Activated CD8-positive, alpha-beta memory T cell treated with anti-CD3 and anti-CD28 coated beads for 1 hour (primary cell): ENCODE measurements around the gene ATP4A.

ENCODE experiments used
- DNase-seq, 2 donors: peaks; one replicate each; pipeline ENCODE4 v3.0.0-alpha.2; 2020; ENCODE audit warnings: low read depth in 1 of 2; ENCODE audit errors: extremely low read depth in 1 of 2

The ATP4A gene

DNA sequence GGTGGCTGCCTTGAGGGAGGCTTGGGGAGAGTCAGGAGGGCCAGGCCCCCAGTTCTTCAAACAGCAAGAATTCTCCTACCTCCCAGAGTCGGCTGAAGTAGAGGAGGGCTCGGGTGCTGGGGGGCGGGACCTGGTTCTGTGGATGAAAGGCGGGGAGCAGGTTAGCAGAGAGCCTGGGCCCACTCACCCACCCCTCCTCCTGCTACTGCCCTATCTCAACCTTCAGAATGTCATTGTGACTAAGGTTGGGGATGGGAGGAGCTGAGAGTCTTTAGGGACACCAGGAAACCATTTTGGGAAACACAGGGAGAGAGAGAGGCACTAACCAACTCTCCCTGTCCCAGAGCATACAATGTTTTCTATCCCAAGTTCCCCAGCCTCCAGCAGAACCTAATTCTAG lies 60.7 kb downstream of the ATP4A start:
- no peak for DNase-seq

DNA sequence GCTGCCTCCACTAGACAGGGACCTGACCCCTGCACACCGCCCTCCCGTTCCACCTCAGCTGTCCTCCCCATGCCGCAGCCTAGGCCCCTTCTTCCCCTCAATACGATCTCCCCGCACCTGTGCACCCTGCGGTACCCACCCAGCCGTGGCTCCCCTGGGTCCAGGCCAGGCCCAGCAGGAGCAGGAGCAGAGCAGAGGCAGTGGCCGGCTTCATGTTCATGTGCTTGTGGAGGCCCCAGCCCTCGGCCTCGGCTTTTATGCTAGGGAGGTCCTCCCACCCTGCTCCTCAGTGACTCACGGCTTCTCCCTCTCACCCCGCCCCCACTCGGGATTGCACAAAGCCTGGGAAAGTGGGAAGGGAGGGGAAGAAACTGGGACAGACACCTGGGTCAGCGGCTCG lies 61.8 kb downstream of the ATP4A start:
- DNase-seq = no peak

DNA sequence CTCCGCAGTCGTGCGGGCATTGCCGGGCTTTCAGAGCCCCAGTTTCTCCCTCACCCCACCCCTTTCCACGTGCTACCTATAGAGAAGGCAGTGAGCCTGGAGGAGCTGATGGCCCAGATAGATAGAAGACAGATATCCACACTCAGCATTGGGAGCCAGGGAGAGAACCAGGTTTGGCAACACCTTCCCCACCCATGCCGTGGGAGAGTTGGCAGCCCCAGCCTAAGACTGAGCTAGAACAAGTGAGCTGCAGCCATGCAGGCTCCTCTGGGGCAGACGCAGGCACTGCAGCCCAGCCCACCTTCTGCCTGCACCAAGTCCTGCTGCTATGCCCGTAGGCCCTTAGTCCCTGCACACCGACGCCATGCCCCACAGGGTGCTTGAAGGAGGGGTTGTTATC lies 62.8 kb downstream of the ATP4A start:
- DNase-seq = no peak
